Measurements from ENCODE around the gene STEAP1B. TPM values are rescaled to one million over a fixed set of nuclear protein-coding genes. Genes with fewer than 3 reads are reported as not detected.

STEAP1B gene
- total RNA-seq, 1 experiment from 2014 or later: 0.27 TPM

DNA sequence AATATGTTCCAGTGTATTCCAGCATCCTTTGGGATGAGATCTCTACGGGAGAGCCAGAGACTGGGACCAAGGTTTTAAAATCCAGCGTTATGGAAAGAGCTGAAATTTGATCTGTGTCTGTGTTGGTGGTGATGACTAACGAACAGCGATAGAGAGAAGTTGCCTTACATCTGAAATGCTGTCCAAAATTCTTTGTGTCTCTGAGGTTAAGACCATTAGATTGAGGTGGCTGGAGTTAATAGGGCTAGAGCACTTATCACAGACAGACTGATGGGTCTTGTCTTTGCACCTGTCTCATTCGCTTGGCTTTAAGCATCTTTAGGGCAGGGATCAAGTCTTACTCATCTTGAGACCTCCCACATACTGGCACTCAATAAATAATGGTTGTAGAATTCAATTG, 102.0 kb downstream of the STEAP1B start:
- H3K4me1 ChIP-seq (ENCODE audit: control insufficient read depth in 1 of 2, insufficient read depth in 2 of 2, low read length in 2 of 2): no peaks in the 10 kb centered on the region; a peak in 1 of 4 replicates
- DNase-seq (ENCODE audit: low read depth, low spot score): no peak
- intact Hi-C loops (cut with micrococcal nuclease): no loop called here
- H3K27ac ChIP-seq (ENCODE audit: low read depth, low read length): no peak overlapping the region
- H3K9me2 ChIP-seq (ENCODE audit: insufficient read depth): no peaks in the 10 kb centered on the region
- H3K9ac ChIP-seq (ENCODE audit: low read length): no peak overlapping the region
- H3K36me3 ChIP-seq (ENCODE audit: control insufficient read depth in 1 of 2, insufficient read depth in 2 of 2, low read length in 2 of 2): no peaks in the 10 kb centered on the region
- no peak overlapping the region for H3K4me3 ChIP-seq (replicated peaks in 1 of 2; ENCODE audit: low read depth in 1 of 2, low read length in 2 of 2)
- no peaks in the 10 kb centered on the region for H3K79me2 ChIP-seq (ENCODE audit: insufficient read depth, low read length)
- H4K20me1 ChIP-seq (ENCODE audit: insufficient read depth): no peaks in the 10 kb centered on the region
- TF ChIP-seq SRF (IDR thresholded peaks at IDR 0.05; ENCODE audit: low read depth) (no peak), YY1 (IDR thresholded peaks at IDR 0.05; ENCODE audit: extremely low read depth, insufficient replicate concordance, low read depth, low read length) (no peak), ZFX (IDR thresholded peaks at IDR 0.05) (no peak), CBX3 (IDR thresholded peaks at IDR 0.05; ENCODE audit: low read depth) (no peak), ELF1 (IDR thresholded peaks at IDR 0.05; ENCODE audit: borderline replicate concordance, low read depth) (no peak), EZH2phosphoT487 (IDR thresholded peaks at IDR 0.05; ENCODE audit: borderline replicate concordance) (no peak), POLR2AphosphoS5 (IDR thresholded peaks at IDR 0.05; ENCODE audit: low read depth, low read length) (no peak), JUND (IDR thresholded peaks at IDR 0.05) (no peak), FOSL1 (IDR thresholded peaks at IDR 0.05; ENCODE audit: low read depth) (no peak), CEBPB (IDR thresholded peaks at IDR 0.05; ENCODE audit: low read depth) (no peak)
- TF ChIP-seq, protein P1, sequence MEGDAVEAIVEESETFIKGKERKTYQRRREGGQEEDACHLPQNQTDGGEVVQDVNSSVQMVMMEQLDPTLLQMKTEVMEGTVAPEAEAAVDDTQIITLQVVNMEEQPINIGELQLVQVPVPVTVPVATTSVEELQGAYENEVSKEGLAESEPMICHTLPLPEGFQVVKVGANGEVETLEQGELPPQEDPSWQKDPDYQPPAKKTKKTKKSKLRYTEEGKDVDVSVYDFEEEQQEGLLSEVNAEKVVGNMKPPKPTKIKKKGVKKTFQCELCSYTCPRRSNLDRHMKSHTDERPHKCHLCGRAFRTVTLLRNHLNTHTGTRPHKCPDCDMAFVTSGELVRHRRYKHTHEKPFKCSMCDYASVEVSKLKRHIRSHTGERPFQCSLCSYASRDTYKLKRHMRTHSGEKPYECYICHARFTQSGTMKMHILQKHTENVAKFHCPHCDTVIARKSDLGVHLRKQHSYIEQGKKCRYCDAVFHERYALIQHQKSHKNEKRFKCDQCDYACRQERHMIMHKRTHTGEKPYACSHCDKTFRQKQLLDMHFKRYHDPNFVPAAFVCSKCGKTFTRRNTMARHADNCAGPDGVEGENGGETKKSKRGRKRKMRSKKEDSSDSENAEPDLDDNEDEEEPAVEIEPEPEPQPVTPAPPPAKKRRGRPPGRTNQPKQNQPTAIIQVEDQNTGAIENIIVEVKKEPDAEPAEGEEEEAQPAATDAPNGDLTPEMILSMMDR (IDR thresholded peaks at IDR 0.05 in 2 of 3, conservative IDR thresholded peaks at IDR 0.05 in 1 of 3; ENCODE audit: borderline replicate concordance in 1 of 3, insufficient read depth in 1 of 3, low read depth in 2 of 3, low read length in 2 of 3): no peak
- TF ChIP-seq, protein P2, sequence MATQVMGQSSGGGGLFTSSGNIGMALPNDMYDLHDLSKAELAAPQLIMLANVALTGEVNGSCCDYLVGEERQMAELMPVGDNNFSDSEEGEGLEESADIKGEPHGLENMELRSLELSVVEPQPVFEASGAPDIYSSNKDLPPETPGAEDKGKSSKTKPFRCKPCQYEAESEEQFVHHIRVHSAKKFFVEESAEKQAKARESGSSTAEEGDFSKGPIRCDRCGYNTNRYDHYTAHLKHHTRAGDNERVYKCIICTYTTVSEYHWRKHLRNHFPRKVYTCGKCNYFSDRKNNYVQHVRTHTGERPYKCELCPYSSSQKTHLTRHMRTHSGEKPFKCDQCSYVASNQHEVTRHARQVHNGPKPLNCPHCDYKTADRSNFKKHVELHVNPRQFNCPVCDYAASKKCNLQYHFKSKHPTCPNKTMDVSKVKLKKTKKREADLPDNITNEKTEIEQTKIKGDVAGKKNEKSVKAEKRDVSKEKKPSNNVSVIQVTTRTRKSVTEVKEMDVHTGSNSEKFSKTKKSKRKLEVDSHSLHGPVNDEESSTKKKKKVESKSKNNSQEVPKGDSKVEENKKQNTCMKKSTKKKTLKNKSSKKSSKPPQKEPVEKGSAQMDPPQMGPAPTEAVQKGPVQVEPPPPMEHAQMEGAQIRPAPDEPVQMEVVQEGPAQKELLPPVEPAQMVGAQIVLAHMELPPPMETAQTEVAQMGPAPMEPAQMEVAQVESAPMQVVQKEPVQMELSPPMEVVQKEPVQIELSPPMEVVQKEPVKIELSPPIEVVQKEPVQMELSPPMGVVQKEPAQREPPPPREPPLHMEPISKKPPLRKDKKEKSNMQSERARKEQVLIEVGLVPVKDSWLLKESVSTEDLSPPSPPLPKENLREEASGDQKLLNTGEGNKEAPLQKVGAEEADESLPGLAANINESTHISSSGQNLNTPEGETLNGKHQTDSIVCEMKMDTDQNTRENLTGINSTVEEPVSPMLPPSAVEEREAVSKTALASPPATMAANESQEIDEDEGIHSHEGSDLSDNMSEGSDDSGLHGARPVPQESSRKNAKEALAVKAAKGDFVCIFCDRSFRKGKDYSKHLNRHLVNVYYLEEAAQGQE (IDR thresholded peaks at IDR 0.05; ENCODE audit: low read depth): no peak
- TF ChIP-seq, protein P3, sequence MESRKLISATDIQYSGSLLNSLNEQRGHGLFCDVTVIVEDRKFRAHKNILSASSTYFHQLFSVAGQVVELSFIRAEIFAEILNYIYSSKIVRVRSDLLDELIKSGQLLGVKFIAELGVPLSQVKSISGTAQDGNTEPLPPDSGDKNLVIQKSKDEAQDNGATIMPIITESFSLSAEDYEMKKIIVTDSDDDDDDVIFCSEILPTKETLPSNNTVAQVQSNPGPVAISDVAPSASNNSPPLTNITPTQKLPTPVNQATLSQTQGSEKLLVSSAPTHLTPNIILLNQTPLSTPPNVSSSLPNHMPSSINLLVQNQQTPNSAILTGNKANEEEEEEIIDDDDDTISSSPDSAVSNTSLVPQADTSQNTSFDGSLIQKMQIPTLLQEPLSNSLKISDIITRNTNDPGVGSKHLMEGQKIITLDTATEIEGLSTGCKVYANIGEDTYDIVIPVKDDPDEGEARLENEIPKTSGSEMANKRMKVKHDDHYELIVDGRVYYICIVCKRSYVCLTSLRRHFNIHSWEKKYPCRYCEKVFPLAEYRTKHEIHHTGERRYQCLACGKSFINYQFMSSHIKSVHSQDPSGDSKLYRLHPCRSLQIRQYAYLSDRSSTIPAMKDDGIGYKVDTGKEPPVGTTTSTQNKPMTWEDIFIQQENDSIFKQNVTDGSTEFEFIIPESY (IDR thresholded peaks at IDR 0.05; ENCODE audit: extremely low read depth, insufficient replicate concordance, low read length): no peak
- TF ChIP-seq, protein P4, sequence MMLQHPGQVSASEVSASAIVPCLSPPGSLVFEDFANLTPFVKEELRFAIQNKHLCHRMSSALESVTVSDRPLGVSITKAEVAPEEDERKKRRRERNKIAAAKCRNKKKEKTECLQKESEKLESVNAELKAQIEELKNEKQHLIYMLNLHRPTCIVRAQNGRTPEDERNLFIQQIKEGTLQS (IDR thresholded peaks at IDR 0.05): no peak
- CTCF ChIA-PET: no interaction called here
- no peaks in the 10 kb centered on the region for H3K9me3 ChIP-seq (ENCODE audit: control insufficient read depth in 1 of 2, insufficient read depth in 1 of 2, low read depth in 1 of 2, low read length in 2 of 2)
- H3K27me3 ChIP-seq (ENCODE audit: insufficient read depth, low read length): peaks cover 9% of the 10 kb centered on the region; the same call in 1 of the 2 replicates
- no peak for ATAC-seq
- POLR2A ChIA-PET: no interaction called here
- no peak overlapping the region for H3K4me2 ChIP-seq (ENCODE audit: low read length)
- RAD21 ChIA-PET (ENCODE audit: low non-redundant PET in 1 of 2, low total read pairs in 2 of 2, uncharacterized antibody in 2 of 2, unreplicated experiment in 2 of 2): no interaction called here
- no peak overlapping the region for H2AFZ ChIP-seq (ENCODE audit: low read depth, low read length, poor library complexity, severe bottlenecking)
- BruUV-seq (replicated peaks): no TSS peak

Data from HCT116 (cell line).